ENCODE results near the gene DNAJC4.

Gene DNAJC4

GRCh38 chr11:64227405-64227956 is 2.9 kb upstream of the DNAJC4 start:
- in situ Hi-C loops (cut with MboI; ENCODE audit: low pct_unique_long_range_greater_than_20kb, low sequenced_read_pairs, unreplicated experiment) = no loop called here
- TF ChIP-seq, protein P1, sequence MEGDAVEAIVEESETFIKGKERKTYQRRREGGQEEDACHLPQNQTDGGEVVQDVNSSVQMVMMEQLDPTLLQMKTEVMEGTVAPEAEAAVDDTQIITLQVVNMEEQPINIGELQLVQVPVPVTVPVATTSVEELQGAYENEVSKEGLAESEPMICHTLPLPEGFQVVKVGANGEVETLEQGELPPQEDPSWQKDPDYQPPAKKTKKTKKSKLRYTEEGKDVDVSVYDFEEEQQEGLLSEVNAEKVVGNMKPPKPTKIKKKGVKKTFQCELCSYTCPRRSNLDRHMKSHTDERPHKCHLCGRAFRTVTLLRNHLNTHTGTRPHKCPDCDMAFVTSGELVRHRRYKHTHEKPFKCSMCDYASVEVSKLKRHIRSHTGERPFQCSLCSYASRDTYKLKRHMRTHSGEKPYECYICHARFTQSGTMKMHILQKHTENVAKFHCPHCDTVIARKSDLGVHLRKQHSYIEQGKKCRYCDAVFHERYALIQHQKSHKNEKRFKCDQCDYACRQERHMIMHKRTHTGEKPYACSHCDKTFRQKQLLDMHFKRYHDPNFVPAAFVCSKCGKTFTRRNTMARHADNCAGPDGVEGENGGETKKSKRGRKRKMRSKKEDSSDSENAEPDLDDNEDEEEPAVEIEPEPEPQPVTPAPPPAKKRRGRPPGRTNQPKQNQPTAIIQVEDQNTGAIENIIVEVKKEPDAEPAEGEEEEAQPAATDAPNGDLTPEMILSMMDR (IDR thresholded peaks at IDR 0.05; ENCODE audit: extremely low read depth, insufficient read depth, missing control alignments) = no peak
- DNase-seq (ENCODE audit: low spot score) = no peak

- in situ Hi-C loops (cut with MboI; ENCODE audit: low pct_unique_long_range_greater_than_20kb, low sequenced_read_pairs, unreplicated experiment) = no loop called here
- TF ChIP-seq, protein P1 (IDR thresholded peaks at IDR 0.05; ENCODE audit: extremely low read depth, insufficient read depth, missing control alignments) = no peak
- DNase-seq (ENCODE audit: low spot score) = no peak
Measured at GRCh38 chr11:64229090-64229743, 1.1 kb upstream of the DNAJC4 start.

GRCh38 chr11:64229744-64230170 is 591 bp upstream of the DNAJC4 start:
- TF ChIP-seq, protein P1 (IDR thresholded peaks at IDR 0.05; ENCODE audit: extremely low read depth, insufficient read depth, missing control alignments) = no peak
- in situ Hi-C loops (cut with MboI; ENCODE audit: low pct_unique_long_range_greater_than_20kb, low sequenced_read_pairs, unreplicated experiment) = no loop called here
- DNase-seq (ENCODE audit: low spot score) = no peak

DNA sequence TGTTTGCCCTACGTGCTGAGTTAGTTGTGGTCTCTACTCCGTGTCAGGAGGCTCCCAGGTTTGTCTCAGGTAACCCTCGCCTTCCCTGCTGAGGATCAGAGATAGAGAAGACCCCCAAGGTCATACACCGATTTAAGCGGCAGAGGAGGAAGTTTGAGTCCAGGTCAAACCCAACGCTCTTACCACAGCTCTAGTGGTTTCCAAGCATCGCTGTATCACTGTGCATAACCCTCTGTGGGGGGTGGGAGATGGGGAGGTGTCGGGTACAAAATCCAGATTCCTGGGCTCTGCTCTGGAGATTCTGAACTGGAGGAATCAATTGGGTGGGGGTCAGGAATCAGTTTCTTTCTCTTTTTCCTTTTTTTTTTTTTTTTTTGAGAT is 627 bp downstream of the DNAJC4 start:
- TF ChIP-seq, protein P1 (IDR thresholded peaks at IDR 0.05; ENCODE audit: extremely low read depth, insufficient read depth, missing control alignments) = no peak
- in situ Hi-C loops (cut with MboI; ENCODE audit: low pct_unique_long_range_greater_than_20kb, low sequenced_read_pairs, unreplicated experiment) = no loop called here
- no peak for DNase-seq (ENCODE audit: low spot score)

- in situ Hi-C loops (cut with MboI; ENCODE audit: low pct_unique_long_range_greater_than_20kb, low sequenced_read_pairs, unreplicated experiment) = no loop called here
- TF ChIP-seq, protein P1 (IDR thresholded peaks at IDR 0.05; ENCODE audit: extremely low read depth, insufficient read depth, missing control alignments) = no peak
- DNase-seq (ENCODE audit: low spot score) = no peak
Measured at GRCh38 chr11:64231546-64231945, 1.2 kb downstream of the DNAJC4 start.

DNA sequence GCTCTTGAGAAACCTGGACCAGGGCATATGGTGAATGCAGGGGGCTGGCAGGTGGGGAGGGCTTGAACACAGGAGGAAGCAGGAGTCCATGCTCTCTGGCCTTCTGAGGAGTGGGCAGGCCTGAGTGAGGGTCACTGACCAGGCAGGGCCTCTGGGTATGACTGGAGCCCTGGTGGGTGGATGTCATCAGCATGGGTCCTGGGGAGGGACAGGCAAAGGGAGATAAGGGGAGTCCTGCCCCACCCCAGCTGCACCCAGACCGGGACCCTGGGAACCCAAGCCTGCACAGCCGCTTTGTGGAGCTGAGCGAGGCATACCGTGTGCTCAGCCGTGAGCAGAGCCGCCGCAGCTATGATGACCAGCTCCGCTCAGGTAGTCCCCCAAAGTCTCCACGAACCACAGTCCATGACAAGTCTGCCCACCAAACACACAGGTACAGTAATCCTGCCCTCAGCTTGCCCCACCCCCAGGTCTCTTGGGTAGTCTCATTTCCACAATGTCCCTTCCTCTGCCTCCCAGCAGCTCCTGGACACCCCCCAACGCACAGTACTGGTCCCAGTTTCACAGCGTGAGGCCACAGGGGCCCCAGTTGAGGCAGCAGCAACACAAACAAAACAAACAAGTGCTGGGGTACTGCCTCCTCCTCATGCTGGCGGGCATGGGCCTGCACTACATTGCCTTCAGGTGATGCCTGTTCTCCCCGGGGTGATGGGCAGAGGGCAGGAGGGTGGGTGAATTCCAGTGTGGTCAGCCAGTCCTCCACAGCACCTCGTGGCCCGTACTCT is 2.0 kb downstream of the DNAJC4 start:
- TF ChIP-seq, protein P1 (IDR thresholded peaks at IDR 0.05; ENCODE audit: extremely low read depth, insufficient read depth, missing control alignments) = no peak
- in situ Hi-C loops (cut with MboI; ENCODE audit: low pct_unique_long_range_greater_than_20kb, low sequenced_read_pairs, unreplicated experiment) = no loop called here
- no peak for DNase-seq (ENCODE audit: low spot score)
